EL (cell line): ENCODE data around the gene PREX1.

Experiments used
- DNase-seq: peaks from one replicate; pipeline ENCODE4 v3.0.0-alpha.2; 2016

PREX1 gene

GRCh38 chr20:48807586-48808381 lies 20.0 kb downstream of the PREX1 start:
- DNase-seq: no peak

DNA sequence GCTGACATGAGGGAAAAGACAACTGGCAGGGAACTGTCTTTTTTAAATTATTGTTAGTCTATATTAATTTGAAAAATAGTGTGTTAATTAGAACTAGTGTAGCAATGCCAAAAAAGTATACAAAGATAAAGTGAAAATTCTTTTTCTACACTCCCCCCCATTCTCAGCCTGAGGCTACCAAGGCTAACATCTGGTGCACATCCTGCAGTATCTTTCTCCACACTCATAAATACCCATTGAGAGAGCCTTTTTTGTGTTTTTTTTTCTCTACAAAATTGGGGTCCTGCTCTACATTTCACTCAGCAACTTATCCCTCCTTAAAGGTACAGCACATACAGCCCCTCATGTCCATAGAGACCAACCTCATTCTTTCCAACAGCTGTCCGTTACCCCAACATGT lies 20.7 kb downstream of the PREX1 start:
- DNase-seq: no peak

GRCh38 chr20:48805716-48806115 lies 22.1 kb downstream of the PREX1 start:
- no peak for DNase-seq

DNA sequence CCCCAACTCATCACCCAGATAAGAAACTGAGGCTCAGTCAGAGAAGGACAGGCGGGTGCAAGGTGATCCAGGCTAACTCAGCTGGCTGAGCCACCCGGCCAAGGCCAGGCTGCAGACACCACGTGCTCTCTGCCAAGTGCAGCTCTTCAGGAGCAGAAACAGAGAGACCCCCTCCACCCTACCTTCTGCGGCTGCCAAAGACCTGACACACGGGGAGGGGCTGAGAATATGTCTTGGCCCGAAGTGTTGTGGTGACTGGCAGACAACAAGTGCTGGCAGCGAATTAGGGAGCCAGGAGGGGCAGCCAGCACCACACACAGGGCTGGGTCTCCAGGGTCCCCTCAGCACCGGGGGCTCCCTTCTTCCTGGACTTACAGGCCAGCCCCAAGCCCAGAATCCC lies 22.5 kb downstream of the PREX1 start:
- DNase-seq: no peak

DNA sequence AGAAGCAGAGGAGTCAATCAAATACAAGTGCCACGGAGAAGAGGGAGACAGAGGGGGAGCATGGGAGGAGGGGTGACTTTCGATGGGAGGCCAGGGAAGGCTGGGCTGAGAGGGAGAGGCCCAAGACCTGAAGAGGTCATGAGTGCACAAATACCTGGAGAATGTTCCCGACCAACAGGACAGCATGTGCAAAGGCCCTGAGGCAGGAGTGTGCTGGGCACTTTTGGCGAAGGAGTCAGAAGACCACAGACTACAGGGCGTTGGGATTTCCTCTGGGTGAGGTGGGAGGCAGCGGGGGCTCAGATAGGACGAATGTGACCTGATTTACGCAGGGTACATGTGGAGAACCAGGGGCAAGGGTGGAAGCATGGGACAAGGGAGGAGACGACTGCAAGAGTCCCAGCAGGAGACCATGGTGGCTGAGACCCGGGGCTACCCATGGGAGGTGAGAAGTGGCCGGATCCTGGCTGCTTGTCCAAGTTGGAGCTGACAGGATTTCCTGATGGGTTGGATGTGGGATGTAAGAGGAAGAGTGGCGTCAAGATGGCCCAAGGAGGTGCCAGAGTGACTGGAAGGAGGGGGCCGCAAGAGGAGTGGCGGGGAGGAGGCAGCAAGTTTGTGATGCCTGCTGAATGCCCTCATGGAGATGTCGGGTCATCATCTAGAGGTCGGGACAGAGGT lies 23.4 kb downstream of the PREX1 start:
- no peak for DNase-seq

GRCh38 chr20:48803176-48804053 lies 24.4 kb downstream of the PREX1 start:
- no peak for DNase-seq

DNA sequence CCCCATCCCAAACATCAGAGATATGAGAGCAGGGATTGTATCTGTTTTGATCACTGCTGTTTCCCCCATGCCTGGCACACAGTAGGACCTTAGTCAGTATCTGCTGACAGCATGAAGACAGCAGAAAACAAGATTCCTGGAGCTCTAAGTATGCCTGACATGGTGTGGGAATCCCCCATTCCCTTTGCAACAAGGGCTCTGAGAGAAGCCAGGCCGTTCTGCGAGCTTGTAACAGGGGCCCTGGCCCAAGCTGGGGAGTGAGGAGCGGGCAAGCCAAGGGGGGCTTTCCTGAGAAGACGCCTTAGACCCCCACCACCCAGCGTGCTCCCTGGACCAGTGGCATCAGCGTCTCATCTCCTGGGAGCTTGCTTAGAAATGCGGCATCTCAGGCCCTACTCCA lies 25.2 kb downstream of the PREX1 start:
- no peak for DNase-seq

GRCh38 chr20:48802216-48802615 lies 25.6 kb downstream of the PREX1 start:
- DNase-seq: no peak

DNA sequence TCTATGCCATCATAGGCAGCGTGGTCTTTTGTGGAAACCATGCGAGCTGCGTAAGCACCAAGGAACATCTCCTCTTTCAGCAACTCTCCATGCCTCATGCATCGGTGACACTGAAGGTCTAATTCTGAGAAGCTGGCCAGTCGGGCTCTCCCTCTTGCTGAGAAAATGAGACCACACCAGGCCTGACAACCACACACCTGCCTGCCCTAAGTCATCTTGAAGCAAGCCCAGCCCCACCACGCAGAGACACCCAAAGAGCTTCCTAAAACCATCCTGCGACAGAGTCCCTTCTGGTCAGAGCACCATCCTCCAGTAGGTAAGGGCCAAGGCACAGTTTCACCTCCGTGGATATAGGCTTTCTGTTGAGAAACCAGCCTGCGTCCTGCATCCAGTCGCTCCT lies 26.6 kb downstream of the PREX1 start:
- DNase-seq: no peak

- no peak for DNase-seq
Measured at GRCh38 chr20:48800177-48800576, 27.6 kb downstream of the PREX1 start.

GRCh38 chr20:48799328-48800105 lies 28.3 kb downstream of the PREX1 start:
- no peak for DNase-seq

- DNase-seq: no peak
Measured at GRCh38 chr20:48797850-48798747, 29.7 kb downstream of the PREX1 start.

GRCh38 chr20:48797275-48797825 lies 30.4 kb downstream of the PREX1 start:
- DNase-seq: no peak

DNA sequence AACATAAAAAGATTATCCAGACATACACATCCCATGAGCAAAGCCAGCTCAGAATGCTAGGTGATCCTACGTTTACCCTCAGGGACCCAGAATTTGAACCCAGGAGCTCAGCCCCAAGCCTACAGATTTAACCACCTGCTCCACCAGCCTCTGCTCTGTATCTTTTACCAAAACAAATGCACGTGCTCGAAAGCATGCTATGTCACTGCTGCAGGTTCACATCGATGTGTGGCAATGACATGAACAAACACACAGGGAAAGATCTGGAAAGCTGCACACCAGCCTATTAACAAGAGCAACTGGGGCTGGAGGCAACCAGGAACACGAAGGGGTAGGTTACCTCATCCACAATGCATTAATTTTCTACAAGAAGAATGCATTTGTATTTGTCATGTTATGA lies 32.1 kb downstream of the PREX1 start:
- peak; percentile 37 for DNase-seq

DNA sequence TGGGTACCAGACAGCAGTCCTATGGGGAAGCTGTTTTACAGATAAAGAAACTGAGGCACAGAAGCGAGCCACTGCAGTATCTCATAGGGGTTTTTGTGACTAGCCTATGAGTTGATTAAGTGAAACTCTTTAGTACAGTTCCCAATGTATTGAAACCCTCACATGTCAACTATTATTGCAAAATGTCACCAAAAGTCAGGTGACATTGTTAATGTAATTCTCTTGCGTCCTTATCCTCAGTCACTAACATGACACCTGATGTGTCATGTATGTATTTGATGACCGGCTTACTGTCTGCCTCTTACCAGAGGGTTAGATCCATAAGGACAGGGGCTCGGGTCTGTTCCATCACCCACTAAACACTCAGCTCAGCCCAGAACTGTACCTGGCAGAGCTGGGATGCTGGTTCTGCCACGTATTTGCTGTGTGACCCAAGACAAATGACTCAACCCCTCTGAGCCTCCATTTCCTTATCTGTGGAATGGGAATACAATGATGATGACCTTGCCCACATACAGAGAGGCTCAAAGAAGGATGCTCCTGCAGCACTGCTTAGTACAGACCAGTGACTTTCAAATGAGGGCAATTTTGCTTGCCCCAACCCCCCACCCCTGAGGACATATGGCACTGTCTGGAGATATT lies 32.9 kb downstream of the PREX1 start:
- DNase-seq: no peak

DNA sequence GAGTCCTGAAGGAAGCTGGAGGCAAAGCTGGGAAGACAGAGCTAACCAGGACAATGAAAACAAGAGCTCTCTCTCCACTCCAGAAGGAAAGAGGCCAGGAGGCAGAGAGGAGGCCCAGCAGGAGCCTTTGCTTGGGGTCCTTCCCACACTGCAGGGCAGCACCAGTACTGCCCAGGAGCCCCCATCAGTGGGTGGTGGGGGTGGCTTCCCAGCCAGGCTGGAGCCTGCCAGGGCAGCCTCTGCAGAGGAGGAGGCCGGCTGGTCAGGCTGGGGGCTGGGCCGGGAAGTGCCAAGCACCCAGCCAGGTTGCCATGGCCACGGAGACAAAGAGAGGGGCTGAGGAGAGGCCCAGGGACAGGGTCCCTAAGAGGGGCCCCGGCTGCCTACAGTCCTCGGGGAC lies 33.4 kb downstream of the PREX1 start:
- no peak for DNase-seq

GRCh38 chr20:48793776-48794175 lies 34.0 kb downstream of the PREX1 start:
- no peak for DNase-seq

GRCh38 chr20:48791666-48792071 lies 36.1 kb downstream of the PREX1 start:
- DNase-seq: peak; percentile 77

- no peak for DNase-seq
Measured at GRCh38 chr20:48791014-48791413, 36.8 kb downstream of the PREX1 start.

GRCh38 chr20:48790473-48791003 lies 37.3 kb downstream of the PREX1 start:
- DNase-seq: no peak
